ENCODE data around the gene TMEM17. TPM values are rescaled to one million over a fixed set of nuclear protein-coding genes. Genes with fewer than 3 reads are reported as not detected.

Gene TMEM17
- total and polyA plus RNA-seq, 2 of the 13 experiments (the other 11 are each of a cell fraction or from before 2014, with no cell fraction given): 0.22 to 0.50 TPM

GRCh38 chr2:62456721-62457539, 49.1 kb downstream of the TMEM17 start (continued):
- TF ChIP-seq SRF (IDR thresholded peaks at IDR 0.05; ENCODE audit: low read depth, low read length) (no peak), ZFP36 (IDR thresholded peaks at IDR 0.05; ENCODE audit: borderline replicate concordance, low read depth, low read length, partially characterized antibody) (no peak), GABPB1 (CRISPR knock-in tag; IDR thresholded peaks at IDR 0.05) (peak; percentile 81; the same call in 1 of the 2 replicates), ZBTB42 (CRISPR knock-in tag; IDR thresholded peaks at IDR 0.05) (0 out of 2 replicates have a peak, but pooled peaks have one; percentile 73), POLR2G (IDR thresholded peaks at IDR 0.05; ENCODE audit: low read depth, low read length) (peak; percentile 59), U2AF2 (IDR thresholded peaks at IDR 0.05; ENCODE audit: low read depth, low read length) (0 out of 2 replicates have a peak, but pooled peaks have one; percentile 24), ZNF772 (CRISPR knock-in tag; IDR thresholded peaks at IDR 0.05) (peak; percentile 97; the same call in 1 of the 2 replicates), ZSCAN25 (CRISPR knock-in tag; IDR thresholded peaks at IDR 0.05) (peak; percentile 37; the same call in 1 of the 2 replicates), ZBTB10 (CRISPR knock-in tag; IDR thresholded peaks at IDR 0.05; ENCODE audit: borderline replicate concordance) (0 out of 2 replicates have a peak, but pooled peaks have one; percentile 52), FLYWCH1 (CRISPR knock-in tag; IDR thresholded peaks at IDR 0.05) (no peak), XRCC5 (optimal IDR thresholded peaks at IDR 0.05; ENCODE audit: low read length) (peak; percentile 93), STAT5B (CRISPR knock-in tag; IDR thresholded peaks at IDR 0.05) (no peak), ZNF547 (CRISPR knock-in tag; IDR thresholded peaks at IDR 0.05) (peak; percentile 62; the same call in 1 of the 2 replicates), ZSCAN30 (CRISPR knock-in tag; IDR thresholded peaks at IDR 0.05) (peak; percentile 95), MED8 (CRISPR knock-in tag; IDR thresholded peaks at IDR 0.05; ENCODE audit: insufficient replicate concordance) (peak; percentile 95), TAF15 (IDR thresholded peaks at IDR 0.05; ENCODE audit: low read depth, low read length, poor library complexity, severe bottlenecking) (no peak), THAP11 (CRISPR knock-in tag; IDR thresholded peaks at IDR 0.05) (peak; percentile 45; the same call in 1 of the 2 replicates)
- TF ChIP-seq, protein P1, sequence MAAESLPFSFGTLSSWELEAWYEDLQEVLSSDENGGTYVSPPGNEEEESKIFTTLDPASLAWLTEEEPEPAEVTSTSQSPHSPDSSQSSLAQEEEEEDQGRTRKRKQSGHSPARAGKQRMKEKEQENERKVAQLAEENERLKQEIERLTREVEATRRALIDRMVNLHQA (CRISPR knock-in tag; IDR thresholded peaks at IDR 0.05): no peak
- TF ChIP-seq, protein P2, sequence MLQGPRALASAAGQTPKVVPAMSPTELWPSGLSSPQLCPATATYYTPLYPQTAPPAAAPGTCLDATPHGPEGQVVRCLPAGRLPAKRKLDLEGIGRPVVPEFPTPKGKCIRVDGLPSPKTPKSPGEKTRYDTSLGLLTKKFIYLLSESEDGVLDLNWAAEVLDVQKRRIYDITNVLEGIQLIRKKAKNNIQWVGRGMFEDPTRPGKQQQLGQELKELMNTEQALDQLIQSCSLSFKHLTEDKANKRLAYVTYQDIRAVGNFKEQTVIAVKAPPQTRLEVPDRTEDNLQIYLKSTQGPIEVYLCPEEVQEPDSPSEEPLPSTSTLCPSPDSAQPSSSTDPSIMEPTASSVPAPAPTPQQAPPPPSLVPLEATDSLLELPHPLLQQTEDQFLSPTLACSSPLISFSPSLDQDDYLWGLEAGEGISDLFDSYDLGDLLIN (CRISPR knock-in tag; IDR thresholded peaks at IDR 0.05; ENCODE audit: borderline replicate concordance): peak; percentile 96; the same call in 1 of the 2 replicates
- TF ChIP-seq, protein P3, sequence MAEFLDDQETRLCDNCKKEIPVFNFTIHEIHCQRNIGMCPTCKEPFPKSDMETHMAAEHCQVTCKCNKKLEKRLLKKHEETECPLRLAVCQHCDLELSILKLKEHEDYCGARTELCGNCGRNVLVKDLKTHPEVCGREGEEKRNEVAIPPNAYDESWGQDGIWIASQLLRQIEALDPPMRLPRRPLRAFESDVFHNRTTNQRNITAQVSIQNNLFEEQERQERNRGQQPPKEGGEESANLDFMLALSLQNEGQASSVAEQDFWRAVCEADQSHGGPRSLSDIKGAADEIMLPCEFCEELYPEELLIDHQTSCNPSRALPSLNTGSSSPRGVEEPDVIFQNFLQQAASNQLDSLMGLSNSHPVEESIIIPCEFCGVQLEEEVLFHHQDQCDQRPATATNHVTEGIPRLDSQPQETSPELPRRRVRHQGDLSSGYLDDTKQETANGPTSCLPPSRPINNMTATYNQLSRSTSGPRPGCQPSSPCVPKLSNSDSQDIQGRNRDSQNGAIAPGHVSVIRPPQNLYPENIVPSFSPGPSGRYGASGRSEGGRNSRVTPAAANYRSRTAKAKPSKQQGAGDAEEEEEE (CRISPR knock-in tag; IDR thresholded peaks at IDR 0.05; ENCODE audit: borderline replicate concordance): no peak
